Astrocyte (in vitro differentiated cells and primary cell): ENCODE results near the gene EXOSC6.
"Not testable (repeated sequence)": the region's sequence is repeated elsewhere in the genome, so short reads cannot be mapped to it uniquely, and the experiment has no call there.

ENCODE experiments used
- EZH2 ChIP-seq: IDR thresholded peaks from 2 replicates; pipeline ENCODE4 v1.6.1; 2012; ENCODE audit warnings: mild to moderate bottlenecking, low read length, inconsistent platforms; ENCODE audit not compliant: insufficient read depth
- TF ChIP-seq, protein P1 (sequence below): IDR thresholded peaks from 2 replicates; pipeline ENCODE4 v1.5.1; 2011; ENCODE audit warnings: low read depth, mild to moderate bottlenecking, inconsistent platforms, low read length, moderate library complexity; ENCODE audit not compliant: insufficient read depth

DNA sequence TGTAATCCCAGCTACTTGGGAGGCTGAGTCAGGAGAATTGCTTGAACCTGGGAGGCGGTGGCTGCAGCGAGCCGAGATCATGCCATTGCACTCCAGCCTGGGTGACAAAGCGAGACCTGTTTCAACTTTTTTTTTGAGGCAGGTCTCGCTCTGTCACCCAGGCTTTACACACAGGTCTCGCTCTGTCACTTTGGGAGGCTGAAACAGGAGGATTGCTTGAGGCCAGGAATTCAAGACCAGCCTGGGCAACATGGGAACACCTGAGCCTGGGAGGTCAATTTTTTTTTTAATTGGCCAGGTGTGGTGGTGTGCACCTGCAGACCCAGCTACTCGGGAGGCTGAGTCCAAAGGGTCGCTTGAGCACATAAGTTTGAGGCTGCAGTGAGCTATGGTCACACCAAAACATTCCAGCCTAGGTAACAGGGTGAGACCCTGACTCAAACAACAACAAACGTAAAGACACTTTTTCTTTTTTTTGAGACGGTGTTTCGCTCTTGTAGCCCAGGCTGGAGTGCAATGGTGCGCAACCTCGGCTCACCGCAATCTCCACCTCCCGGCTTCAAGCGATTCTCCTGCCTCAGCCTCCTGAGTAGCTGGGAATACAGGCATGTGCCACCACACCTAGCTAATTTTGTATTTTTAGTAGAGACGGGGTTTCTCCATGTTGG is 35.7 kb upstream of the EXOSC6 start:
- TF ChIP-seq, protein P1, sequence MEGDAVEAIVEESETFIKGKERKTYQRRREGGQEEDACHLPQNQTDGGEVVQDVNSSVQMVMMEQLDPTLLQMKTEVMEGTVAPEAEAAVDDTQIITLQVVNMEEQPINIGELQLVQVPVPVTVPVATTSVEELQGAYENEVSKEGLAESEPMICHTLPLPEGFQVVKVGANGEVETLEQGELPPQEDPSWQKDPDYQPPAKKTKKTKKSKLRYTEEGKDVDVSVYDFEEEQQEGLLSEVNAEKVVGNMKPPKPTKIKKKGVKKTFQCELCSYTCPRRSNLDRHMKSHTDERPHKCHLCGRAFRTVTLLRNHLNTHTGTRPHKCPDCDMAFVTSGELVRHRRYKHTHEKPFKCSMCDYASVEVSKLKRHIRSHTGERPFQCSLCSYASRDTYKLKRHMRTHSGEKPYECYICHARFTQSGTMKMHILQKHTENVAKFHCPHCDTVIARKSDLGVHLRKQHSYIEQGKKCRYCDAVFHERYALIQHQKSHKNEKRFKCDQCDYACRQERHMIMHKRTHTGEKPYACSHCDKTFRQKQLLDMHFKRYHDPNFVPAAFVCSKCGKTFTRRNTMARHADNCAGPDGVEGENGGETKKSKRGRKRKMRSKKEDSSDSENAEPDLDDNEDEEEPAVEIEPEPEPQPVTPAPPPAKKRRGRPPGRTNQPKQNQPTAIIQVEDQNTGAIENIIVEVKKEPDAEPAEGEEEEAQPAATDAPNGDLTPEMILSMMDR, result not testable (repeated sequence)
- not testable (repeated sequence) for TF ChIP-seq EZH2
